Calu3 (cell line): ENCODE data around the gene UBXN11. TPM values are rescaled to one million over a fixed set of nuclear protein-coding genes. Genes with fewer than 3 reads are reported as not detected.

ENCODE experiments used
- BruUV-seq: library from RNA; stranded (reverse); fragments of 400-500 nt; replicated peaks from 2 replicates; lab custom pipeline; 2021; lab: Mats Ljungman, UMichigan
- CTCF ChIA-PET: fragments of 300-600 bp; sonication (Branson Sonifier 250); formaldehyde crosslinking; loops from one replicate; lab custom pipeline; 2022; ENCODE audit warnings: antibody characterized with exemption; lab: Charles Lee
- DNase-seq: peaks from one replicate; pipeline ENCODE4 v3.0.0; 2022
- H3K27ac Mint-ChIP-seq: one replicate; pipeline ENCODE4 v1.8.0; 2022; ENCODE audit warnings: mixed read lengths; ENCODE audit not compliant: unreplicated experiment
- H3K27me3 Mint-ChIP-seq: one replicate; pipeline ENCODE4 v1.8.0; 2022; ENCODE audit warnings: mixed read lengths; ENCODE audit not compliant: unreplicated experiment
- H3K36me3 Mint-ChIP-seq: one replicate; pipeline ENCODE4 v1.8.0; 2022; ENCODE audit warnings: mild to moderate bottlenecking, moderate library complexity, mixed read lengths; ENCODE audit not compliant: insufficient read depth, unreplicated experiment
- H3K4me1 Mint-ChIP-seq: one replicate; pipeline ENCODE4 v1.8.0; 2022; ENCODE audit warnings: mild to moderate bottlenecking, low read depth, mixed read lengths; ENCODE audit not compliant: unreplicated experiment
- H3K4me3 Mint-ChIP-seq: one replicate; pipeline ENCODE4 v1.8.0; 2022; ENCODE audit warnings: mild to moderate bottlenecking, low read depth, moderate library complexity, mixed read lengths; ENCODE audit not compliant: unreplicated experiment
- H3K9me3 Mint-ChIP-seq: one replicate; pipeline ENCODE4 v1.8.0; 2022; ENCODE audit warnings: low read depth, mixed read lengths; ENCODE audit not compliant: unreplicated experiment
- intact Hi-C: fragments of 100-400 bp; cut with micrococcal nuclease; formaldehyde crosslinking; loops from one replicate; pipeline ENCODE4 v1.10.0; 2022; ENCODE audit not compliant: unreplicated experiment
- total RNA-seq: library from RNA; stranded (reverse); gene quantifications from 2 replicates; pipeline ENCODE4 v1.2.3, GENCODE V29; 2022
- TF ChIP-seq, protein P1 (sequence below): fragments of 200-600 bp; IDR thresholded peaks from one replicate; pipeline ENCODE4 v1.8.0; 2022; ENCODE audit warnings: antibody characterized with exemption; ENCODE audit not compliant: unreplicated experiment

Gene UBXN11
- total RNA-seq, 1 experiment from 2014 or later = 24.0 TPM

DNA sequence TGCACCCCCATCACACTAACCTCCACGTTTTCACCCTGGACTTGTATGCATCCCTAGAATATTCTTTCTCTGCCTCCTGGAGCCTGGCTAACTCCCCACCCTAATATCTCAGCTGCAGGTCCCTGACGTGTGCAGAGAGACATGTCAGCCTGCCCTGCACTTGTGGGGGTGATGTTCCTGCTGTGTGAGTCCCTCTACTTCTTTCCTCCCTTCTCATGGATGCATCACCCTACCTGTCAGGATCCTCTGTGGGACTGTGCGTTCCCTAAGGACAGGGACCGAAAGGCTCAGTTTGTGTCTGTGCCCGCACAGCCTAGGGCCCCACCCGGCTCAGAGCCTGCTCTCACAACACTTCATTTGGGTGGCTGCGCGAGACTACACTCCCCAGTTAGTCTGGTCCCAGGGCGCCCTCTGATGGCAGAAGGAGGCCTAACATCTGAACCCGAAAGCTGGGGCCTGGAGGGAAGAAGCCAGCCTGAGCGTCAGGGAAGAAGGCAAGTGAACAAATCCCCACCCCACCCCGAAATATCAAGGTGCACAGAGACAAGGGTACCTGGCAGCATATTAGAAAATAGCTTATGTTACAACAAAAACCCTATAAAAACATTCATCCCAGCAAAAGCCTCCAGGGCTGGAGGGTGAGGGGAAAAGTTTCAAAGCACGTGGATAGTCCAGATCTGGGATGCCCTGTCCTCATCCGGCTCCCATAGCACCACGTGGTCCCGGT, 15.0 kb upstream of the UBXN11 start:
- no peaks in the 10 kb centered on the region for H3K36me3 Mint-ChIP-seq
- H3K4me1 Mint-ChIP-seq = peaks cover 8% of the 10 kb centered on the region
- TF ChIP-seq, protein P1, sequence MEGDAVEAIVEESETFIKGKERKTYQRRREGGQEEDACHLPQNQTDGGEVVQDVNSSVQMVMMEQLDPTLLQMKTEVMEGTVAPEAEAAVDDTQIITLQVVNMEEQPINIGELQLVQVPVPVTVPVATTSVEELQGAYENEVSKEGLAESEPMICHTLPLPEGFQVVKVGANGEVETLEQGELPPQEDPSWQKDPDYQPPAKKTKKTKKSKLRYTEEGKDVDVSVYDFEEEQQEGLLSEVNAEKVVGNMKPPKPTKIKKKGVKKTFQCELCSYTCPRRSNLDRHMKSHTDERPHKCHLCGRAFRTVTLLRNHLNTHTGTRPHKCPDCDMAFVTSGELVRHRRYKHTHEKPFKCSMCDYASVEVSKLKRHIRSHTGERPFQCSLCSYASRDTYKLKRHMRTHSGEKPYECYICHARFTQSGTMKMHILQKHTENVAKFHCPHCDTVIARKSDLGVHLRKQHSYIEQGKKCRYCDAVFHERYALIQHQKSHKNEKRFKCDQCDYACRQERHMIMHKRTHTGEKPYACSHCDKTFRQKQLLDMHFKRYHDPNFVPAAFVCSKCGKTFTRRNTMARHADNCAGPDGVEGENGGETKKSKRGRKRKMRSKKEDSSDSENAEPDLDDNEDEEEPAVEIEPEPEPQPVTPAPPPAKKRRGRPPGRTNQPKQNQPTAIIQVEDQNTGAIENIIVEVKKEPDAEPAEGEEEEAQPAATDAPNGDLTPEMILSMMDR = peak; percentile 66
- BruUV-seq = no TSS peak
- DNase-seq = peak; percentile 88
- no peak overlapping the region for H3K27ac Mint-ChIP-seq
- H3K4me3 Mint-ChIP-seq = no peak overlapping the region
- H3K27me3 Mint-ChIP-seq = no peaks in the 10 kb centered on the region
- CTCF ChIA-PET = interaction anchor here (0.6 to 2.9 kb wide), 7 partner anchors 16 to 180 kb away, joined by 3 to 8 read pairs (median 3); no protein-coding TSS in a partner anchor
- no peaks in the 10 kb centered on the region for H3K9me3 Mint-ChIP-seq
- intact Hi-C loops = loop anchor here (2.0 to 5.0 kb wide), 2 partner anchors 41 to 47 kb away; no protein-coding TSS in a partner anchor

DNA sequence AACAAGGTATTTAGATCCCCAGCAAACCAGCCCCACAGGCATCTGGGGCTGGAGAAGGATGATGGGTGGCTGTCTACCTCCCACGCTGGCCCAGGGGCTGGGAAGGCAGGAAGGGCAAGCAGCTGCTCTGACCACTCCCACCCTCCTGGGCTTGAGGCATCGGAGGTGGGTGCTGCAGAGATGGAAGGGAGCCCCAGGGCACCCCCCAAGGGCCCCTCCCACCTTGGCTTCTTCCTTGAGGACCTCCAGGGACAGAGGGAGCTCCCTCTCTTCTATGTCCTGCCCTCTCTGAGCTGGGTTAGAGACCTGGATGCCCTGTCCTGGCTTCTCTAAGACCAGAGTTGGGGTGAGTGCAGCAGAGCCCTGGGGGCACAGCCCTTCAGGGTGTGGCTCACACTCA, 14.5 kb upstream of the UBXN11 start:
- Mint-ChIP-seq H3K9me3 (no peaks in the 10 kb centered on the region), H3K4me3 (no peak overlapping the region), H3K27me3 (no peaks in the 10 kb centered on the region), H3K4me1 (peaks cover 8% of the 10 kb centered on the region), H3K36me3 (no peaks in the 10 kb centered on the region), H3K27ac (no peak overlapping the region)
- TF ChIP-seq, protein P1 = no peak
- intact Hi-C loops = loop anchor here (2.0 to 5.0 kb wide), 2 partner anchors 41 to 46 kb away; no protein-coding TSS in a partner anchor
- CTCF ChIA-PET = interaction anchor here (1.0 to 2.9 kb wide), 4 partner anchors 35 to 70 kb away, joined by 3 to 8 read pairs (median 4); no protein-coding TSS in a partner anchor
- no peak for DNase-seq
- no TSS peak for BruUV-seq

DNA sequence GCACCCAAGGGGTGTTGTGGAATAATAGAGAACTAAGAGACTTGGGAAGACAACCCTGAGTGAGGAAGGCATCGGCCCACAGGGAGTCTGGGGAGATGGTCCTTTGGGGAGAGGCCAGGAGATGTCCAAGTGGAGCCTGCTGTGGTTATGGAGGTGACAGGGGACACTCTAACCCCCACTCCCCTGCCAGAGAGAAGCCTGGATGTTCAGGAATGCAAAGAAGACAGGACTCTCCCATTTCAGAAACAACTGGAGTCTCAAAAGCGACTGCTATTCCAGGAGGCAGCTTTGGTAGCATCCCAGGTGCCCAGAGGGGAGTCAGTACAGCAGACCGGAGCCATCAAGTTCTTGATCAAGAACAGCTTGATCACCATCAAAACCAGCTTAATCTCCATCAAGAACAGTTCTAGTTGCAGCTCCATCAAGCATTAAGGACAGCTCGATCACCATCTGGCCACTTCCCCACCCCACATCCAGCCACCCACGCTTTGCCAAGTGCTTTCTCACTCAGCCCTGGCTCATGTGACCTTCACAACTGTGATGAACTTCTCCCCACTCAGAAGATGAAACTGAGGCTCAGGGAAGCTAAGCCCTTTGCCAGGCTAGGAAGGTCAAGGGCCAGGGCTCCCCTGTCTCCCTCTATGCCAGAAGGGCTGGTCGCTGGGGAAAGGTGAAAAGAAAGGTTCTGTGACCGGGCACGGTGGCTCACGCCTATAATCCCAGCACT, 12.1 kb upstream of the UBXN11 start:
- H3K4me1 Mint-ChIP-seq = peaks cover 8% of the 10 kb centered on the region
- no TSS peak for BruUV-seq
- DNase-seq = no peak
- H3K36me3 Mint-ChIP-seq = no peaks in the 10 kb centered on the region
- H3K9me3 Mint-ChIP-seq = no peaks in the 10 kb centered on the region
- no peak overlapping the region for H3K4me3 Mint-ChIP-seq
- TF ChIP-seq, protein P1 = no peak
- intact Hi-C loops = no loop called here
- no peak overlapping the region for H3K27ac Mint-ChIP-seq
- peaks cover 21% of the 10 kb centered on the region for H3K27me3 Mint-ChIP-seq
- CTCF ChIA-PET = no interaction called here

DNA sequence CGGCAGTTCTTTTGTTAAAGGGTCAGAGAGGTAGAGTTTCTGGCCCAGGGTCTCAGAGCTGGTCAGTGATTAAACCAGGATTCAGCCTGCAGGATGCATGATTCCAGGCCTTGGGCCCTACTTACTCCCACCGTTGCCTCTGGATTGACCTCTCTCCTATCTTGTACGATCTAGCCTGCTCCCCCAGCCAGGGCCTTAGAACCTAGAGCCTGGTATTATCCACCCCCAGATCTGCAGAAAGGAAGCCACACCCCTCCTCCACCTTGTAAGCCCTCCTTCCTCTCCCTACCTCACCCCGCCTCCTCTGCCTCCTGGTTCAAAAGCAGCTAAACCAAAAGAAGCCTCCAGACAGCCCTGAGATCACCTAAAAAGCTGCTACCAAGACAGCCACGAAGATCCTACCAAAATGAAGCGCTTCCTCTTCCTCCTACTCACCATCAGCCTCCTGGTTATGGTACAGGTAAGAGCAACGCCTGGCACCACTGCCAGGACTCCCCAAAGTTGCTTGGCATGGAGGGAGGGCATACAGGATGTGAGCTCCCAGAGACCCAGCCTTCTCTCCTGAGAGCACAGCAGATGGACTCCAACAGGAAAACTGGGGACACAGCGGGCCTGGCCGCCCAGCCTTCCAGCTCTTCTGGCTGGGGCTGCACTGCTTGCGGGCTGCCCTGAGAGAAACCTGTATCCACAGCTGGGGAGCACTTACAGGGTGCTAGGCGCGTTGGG, 11.3 kb upstream of the UBXN11 start, which contains the start of gene CD52:
TSS of gene CD52 (plus strand) at position 347 of the 726 bp plus-strand sequence. CDS start at position 407, 60 bp downstream.
- Mint-ChIP-seq H3K36me3 (no peaks in the 10 kb centered on the region), H3K9me3 (no peaks in the 10 kb centered on the region), H3K4me1 (peaks cover 8% of the 10 kb centered on the region), H3K4me3 (no peak within 1 kb of the TSS), H3K27ac (no peak within 1 kb of the TSS), H3K27me3 (peaks cover 28% of the 10 kb centered on the region)
- DNase-seq = no peak
- CTCF ChIA-PET = no interaction called here
- TF ChIP-seq, protein P1 = no peak
- intact Hi-C loops = no loop called here
- BruUV-seq = no TSS peak
